C4-2B (cell line): ENCODE results near the gene VTI1A.

ENCODE experiments used
- ZFX ChIP-seq: fragments of 450-650 bp; IDR thresholded peaks from 2 replicates; pipeline ENCODE4 v1.6.1; 2017
- TF ChIP-seq, protein P1 (sequence below): fragments of 450-650 bp; conservative IDR thresholded peaks from 2 replicates; pipeline ENCODE4 v1.5.1; 2017; ENCODE audit warnings: mild to moderate bottlenecking

DNA sequence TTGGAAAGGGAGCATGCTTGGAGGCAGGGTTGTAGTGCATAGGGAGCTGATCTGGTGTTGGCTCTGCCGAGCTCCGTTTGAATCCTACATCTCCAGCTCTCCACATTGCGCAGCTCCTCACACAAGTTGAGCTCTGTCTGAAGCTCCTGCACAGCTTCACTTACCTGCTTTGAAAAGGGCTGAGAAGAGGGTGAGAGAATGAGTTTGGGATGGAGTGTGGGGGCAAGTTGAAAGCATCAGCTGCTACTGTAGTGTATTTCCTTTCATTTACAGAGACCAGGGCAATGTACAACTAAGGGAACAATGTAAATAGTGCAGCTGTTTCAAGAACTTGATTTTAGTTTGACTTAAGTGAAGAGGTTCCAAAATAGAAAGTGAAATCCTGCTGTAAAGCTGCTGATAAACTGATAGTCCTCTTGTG lies 88.5 kb downstream of the VTI1A start:
- TF ChIP-seq, protein P1, sequence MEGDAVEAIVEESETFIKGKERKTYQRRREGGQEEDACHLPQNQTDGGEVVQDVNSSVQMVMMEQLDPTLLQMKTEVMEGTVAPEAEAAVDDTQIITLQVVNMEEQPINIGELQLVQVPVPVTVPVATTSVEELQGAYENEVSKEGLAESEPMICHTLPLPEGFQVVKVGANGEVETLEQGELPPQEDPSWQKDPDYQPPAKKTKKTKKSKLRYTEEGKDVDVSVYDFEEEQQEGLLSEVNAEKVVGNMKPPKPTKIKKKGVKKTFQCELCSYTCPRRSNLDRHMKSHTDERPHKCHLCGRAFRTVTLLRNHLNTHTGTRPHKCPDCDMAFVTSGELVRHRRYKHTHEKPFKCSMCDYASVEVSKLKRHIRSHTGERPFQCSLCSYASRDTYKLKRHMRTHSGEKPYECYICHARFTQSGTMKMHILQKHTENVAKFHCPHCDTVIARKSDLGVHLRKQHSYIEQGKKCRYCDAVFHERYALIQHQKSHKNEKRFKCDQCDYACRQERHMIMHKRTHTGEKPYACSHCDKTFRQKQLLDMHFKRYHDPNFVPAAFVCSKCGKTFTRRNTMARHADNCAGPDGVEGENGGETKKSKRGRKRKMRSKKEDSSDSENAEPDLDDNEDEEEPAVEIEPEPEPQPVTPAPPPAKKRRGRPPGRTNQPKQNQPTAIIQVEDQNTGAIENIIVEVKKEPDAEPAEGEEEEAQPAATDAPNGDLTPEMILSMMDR, result no peak
- TF ChIP-seq ZFX, result no peak
